Activated gamma-delta T cell treated with anti-CD3 and anti-CD28 coated beads, Interleukin-2, amount 50 U/mL, for 16 hours (primary cell): ENCODE results near the gene ADAMTS15.

ENCODE experiments used
- DNase-seq: peaks from one replicate; pipeline ENCODE4 v3.0.0-alpha.2; 2020; ENCODE audit warnings: low read depth

ADAMTS15 gene

DNA sequence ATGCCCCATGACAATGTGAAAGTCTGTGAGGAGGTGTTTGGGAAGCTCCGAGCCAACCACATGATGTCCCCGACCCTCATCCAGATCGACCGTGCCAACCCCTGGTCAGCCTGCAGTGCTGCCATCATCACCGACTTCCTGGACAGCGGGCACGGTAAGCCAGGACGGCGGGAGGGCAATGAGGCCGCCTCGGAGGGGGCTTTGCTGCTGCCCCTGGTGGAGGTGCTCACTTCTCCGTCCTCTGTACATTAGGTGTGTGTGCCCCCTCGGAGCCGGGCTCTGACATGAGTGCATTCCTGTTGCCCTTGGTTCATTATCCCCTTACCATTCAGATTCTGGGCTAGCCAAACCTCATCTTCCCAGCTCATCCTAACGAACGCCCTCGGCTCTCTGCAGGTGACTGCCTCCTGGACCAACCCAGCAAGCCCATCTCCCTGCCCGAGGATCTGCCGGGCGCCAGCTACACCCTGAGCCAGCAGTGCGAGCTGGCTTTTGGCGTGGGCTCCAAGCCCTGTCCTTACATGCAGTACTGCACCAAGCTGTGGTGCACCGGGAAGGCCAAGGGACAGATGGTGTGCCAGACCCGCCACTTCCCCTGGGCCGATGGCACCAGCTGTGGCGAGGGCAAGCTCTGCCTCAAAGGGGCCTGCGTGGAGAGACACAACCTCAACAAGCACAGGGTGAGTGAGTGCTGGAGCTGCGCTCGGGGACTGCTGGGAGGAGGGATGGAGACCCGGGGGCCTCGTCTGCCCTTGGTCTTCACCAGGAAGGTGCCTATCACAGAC, 13.8 kb downstream of the ADAMTS15 start:
- DNase-seq, result no peak

DNA sequence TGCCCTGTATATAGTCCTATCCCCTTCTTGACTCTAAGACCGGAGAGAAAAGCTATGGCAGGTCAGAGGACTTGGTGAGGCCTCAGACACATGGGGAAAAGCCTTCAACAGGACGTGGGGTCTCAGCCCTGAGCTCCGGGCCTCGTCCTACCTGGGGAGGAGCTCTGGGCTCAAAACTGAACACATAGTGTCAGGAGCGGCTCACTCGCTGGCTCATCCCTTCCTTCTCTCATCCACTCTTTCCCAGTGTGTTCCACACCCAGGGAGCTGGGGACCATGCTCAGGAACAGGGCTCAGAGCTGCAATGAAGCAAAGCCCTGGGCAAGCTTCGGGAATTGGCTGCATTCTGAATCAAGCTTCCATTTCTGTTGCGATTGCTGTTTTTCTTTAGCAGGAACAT, 14.5 kb downstream of the ADAMTS15 start:
- DNase-seq, result no peak

DNA sequence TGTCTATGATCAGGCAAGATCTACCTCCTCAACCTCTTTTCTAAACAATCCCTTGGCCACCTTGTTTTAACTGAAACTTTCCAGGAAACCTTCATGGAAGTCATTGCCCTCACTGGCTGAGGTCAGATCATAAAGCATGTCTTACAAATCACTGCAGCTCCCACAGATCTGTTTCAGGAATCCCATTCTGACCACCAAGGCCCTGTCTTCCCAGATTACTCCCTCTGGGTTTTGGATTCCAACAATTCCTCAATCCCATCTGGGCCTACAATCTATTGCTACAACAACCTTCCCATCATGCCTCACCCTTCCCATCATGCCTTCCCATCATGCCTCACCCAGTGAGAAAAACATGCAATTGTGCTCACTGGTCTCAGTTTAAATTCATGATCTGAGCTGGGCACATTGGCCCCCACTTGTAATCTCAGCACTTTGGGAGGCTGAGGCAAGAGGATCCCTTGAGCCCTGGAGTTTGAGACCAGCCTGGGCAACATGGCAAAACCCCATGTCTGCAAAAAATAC, 15.9 kb downstream of the ADAMTS15 start:
- DNase-seq, result no peak

DNA sequence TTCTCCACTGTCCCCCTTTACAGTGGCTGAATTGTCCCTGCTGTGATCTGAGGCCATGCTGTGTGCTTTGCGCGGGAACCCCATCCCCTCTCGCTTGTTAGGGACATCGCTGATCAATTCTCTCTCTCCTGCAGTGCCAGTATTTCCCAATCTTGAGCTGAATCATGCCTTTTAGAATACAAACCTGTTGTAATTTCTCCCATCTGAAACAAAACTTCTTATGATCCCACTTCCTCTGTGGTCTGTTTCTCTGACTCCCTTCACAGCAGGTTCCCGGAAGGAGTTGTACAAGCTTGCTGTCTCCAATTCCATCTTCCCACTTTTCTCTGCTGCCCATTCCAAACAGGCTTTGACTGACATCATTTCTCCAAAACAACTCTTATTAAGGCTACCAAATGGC, 16.8 kb downstream of the ADAMTS15 start:
- DNase-seq, result no peak

DNA sequence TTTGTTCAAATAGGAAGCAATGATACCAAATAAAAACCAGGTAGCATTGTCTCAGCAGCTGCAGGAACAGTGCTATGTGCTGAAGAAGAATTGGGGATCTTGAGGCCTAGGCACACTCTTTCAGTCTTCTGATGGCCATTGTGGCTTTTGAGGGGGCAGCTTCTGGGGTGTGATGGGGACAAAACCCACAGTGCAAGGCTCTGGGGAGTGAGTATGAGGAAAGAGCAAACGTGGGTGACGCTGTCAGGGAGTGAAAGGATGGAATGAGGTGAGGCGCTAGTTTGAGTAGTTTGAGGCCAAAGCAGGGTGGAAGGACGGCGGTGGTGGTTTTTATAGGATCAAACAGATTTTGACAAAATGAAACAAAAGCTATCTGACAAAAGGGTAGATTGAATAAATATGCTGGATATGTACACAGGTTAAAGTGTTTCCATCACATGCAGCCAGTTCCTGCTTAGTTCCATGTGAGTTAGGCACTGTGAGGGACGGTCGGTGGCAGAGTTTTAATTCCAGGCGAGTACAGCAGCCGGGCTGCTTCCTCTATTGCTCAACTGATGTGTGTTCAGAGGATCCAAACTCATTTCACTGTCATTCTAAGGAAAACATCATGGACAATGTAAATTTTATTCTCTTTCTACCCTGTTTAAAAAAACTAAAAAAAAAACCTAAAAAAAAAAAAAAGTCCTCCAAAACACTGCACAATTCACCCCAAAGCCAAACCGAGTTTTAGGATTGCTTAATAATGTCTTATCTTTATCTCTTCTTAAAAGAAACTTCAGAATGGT, 18.9 kb downstream of the ADAMTS15 start:
- no peak for DNase-seq

DNA sequence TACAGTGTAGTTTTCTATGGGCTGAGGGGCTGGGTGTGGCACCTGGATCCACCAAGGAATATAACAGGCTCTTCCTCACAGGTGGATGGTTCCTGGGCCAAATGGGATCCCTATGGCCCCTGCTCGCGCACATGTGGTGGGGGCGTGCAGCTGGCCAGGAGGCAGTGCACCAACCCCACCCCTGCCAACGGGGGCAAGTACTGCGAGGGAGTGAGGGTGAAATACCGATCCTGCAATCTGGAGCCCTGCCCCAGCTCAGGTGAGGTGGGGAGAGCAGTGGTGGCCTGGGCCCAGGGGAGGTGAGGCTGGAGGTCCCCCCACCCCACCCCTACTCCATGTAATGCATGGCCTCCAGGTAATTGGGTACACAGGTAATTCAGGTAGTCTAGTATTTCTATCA, 20.7 kb downstream of the ADAMTS15 start:
- DNase-seq, result no peak

DNA sequence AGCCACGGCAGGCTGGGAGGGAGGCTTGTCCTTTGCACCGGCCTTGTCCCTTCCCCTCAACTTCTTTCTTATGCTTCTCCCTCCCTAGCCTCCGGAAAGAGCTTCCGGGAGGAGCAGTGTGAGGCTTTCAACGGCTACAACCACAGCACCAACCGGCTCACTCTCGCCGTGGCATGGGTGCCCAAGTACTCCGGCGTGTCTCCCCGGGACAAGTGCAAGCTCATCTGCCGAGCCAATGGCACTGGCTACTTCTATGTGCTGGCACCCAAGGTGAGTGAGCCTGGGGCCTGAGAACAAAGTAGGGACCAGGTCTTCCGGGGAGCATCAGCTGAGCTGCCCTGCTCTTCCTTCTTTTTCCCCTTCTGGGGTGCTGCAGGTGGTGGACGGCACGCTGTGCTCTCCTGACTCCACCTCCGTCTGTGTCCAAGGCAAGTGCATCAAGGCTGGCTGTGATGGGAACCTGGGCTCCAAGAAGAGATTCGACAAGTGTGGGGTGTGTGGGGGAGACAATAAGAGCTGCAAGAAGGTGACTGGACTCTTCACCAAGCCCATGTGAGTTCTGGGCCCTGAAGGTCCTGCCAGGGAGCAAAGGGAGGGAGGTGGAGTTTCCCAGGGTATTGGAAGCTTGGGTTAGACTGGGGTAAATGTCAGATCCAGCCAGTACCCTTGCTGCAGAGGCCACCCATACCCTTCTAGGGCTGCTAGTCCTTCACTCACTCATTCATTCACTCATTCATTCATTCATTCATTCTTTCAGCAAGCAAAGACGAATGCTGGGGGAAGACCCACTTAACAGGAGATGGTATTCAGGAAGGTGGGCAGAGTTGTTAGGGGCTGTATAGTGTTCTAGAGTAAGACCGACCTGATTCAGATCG, 22.6 kb downstream of the ADAMTS15 start:
- no peak for DNase-seq

DNA sequence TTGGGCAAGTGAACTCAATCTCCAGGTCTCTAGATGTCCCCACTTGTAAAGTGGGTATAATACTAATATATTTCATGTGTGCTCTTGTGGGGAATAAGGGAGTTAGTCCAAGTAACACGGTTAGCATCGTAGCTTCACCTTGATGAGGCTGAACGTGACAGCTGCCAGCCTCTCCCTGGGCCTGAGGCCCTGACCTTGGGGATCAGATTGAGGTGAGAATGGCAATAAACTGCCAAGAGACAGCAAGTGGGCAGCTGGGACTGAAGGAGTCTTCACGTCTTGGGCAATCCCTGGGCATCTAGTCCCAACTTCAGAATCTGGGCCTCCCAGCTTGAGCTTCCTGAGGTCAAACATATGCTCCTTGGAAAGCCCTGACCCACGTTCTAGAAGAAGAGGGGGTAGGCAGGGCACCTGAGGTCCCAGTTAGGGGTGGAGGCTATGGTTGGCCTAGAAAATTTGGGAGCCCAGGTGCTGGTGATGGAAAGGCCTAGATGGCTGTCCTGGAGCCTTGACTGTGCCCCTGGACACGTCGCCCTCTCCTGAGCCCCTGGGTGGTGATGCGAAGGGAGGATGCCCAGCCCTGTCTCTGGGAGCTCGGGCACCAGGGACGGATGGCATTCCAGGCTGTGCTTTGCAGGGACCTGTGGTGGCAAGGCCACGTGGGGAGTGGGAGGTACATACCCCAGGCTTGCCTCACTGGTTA, 23.4 kb downstream of the ADAMTS15 start:
- DNase-seq, result no peak

DNA sequence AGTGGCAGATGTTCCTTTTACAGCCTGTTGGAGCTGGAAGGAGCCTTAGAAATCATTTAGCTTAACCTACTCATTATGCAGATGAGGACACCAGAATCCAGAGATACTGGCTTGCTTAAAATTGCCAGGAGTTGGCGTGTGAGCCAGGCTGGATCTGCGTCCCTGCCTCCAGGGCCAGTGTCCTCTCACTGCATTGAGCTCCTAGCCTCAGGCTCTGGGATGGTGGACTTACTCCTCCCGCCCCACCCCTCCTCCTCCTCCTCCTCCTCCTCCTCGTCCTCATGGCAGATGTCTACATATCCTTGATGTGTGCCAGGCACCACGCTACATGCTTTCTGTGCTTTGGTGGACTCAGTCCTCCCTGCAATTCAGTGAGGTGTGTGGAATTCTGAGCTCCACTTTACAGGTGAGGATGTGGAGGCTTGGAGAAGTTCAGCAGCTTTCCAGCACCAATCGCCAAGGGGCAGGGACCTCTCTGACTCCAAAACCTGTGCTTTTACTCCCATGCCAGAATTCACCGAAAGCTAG, 24.1 kb downstream of the ADAMTS15 start:
- no peak for DNase-seq

DNA sequence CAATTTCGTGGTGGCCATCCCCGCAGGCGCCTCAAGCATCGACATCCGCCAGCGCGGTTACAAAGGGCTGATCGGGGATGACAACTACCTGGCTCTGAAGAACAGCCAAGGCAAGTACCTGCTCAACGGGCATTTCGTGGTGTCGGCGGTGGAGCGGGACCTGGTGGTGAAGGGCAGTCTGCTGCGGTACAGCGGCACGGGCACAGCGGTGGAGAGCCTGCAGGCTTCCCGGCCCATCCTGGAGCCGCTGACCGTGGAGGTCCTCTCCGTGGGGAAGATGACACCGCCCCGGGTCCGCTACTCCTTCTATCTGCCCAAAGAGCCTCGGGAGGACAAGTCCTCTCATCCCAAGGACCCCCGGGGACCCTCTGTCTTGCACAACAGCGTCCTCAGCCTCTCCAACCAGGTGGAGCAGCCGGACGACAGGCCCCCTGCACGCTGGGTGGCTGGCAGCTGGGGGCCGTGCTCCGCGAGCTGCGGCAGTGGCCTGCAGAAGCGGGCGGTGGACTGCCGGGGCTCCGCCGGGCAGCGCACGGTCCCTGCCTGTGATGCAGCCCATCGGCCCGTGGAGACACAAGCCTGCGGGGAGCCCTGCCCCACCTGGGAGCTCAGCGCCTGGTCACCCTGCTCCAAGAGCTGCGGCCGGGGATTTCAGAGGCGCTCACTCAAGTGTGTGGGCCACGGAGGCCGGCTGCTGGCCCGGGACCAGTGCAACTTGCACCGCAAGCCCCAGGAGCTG, 24.8 kb downstream of the ADAMTS15 start:
- DNase-seq, result no peak

DNA sequence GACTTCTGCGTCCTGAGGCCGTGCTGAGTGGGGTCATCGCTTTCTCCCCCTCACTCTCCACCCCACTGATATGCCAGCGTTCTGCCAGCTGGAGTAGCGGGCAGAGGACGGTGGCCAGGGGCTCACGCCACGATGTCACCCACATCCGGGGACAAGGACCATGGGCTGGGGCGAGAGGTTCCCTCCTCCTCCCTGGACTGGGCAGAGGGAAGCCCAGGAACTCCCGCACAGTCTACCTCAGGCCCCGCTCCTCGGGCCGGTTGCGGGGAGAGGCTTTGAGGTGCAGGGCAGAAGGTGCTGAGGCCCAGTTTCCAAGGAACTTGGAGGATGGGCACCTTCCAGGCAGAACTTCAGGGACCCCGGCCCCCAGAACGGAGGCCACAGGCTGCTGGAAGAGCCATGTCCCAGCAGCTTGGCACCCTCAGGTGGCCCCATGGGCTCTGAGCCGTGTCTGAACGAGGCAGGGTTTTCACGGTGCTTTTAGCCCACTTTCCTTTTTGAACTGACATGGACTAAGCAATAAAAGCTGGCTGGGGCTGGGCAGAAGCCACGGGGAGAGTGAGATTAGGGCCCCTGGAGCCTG, 25.4 kb downstream of the ADAMTS15 start:
- DNase-seq, result no peak

DNA sequence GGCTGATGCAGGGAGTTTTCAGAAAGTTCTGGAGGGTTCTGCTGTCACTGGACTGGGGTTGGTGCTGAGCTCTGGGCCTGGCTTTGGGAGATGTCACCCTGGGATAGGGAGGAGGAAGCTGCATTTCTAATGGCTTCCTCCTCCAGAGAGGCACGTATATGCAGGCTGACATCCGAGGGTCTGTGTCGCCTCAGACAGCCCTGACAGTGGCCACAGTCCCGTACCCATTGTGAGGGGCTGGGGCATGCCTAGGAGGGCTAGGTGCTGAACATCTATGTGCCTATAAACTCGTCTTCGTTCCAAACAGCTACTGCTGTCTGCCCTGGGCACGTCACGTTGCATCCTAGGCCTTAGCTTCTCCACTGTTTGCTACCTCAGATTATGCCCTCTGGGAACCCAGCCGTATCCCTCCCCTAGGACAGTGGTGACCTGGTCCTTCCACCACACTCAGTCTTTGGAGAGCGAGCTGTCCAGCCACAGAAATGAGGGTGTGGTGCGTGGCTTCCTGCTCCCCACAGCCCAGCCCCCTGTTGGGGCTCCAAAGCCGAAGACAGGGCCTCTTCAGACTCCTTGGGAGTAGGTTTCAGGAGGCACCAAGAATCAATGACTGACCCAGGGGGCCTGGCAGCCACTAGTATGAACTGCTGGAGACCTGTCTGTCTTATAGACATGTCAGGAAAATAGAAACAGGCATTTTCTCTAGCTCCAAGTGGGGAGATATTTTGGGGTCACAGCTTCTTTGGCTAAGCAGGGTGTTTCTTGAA, 26.4 kb downstream of the ADAMTS15 start:
- DNase-seq, result no peak

DNA sequence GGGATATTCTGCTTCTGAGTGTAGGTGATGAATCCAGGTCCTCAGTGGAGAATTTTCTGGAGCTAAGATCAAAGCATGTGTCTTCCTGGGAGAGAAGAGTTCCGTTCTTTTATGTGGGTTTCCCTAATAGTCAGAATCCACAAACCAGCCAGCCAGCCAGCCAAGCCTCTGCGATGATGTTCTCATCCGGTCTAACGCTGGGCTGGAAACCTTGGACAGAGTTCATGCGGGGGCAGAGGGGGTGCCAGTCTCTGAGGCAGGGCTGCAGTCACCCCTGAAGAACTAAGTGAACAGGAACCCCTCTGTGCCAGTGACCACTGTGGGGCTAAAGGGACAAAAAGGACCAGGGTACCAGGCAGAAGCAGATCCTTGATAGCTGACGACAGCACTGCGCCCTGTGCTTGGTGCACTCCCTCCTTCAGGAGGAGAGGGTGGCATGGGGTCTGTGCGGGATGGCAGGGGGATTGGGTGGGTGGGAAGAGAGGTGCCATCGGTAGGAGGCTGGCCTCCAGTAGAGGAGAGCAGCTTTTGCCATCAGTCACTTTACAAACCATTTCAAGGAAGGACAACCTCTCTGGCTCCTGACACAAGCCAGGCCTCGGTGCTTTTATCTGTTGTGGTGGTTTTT, 27.1 kb downstream of the ADAMTS15 start:
- no peak for DNase-seq

DNA sequence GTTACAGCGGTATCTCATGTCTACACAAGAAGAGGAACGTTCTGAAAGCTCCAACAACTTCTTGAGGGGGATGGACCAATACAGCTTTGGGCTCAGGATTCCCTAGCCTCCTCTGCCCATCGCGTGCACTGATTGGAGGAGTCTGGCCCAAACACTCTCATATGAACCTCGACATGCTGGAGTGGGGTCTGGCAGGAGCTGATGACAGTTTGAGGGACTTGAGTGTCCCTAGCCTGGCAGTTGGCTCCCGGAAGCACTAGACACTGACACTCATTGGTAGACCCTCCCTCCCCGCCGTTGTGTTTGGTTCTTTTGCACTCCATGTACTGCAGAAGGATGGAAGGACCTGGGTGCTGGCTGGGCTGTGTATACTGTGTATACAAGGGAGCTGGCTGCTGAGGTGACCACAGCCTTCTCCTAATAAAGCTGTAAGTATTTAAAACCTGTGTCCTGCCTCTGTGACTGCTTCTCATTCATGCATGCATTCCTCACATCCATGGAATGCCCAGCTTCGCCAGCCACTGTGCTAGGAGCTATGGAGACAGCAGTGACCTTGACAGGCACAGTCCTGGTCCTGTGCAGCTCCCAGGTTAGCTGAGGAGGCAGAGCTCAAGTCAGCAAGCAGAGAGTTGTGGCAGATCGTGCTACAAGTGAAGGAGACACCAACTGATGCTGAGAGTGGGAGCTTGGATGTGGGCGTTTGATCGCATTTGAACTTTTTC, 27.9 kb downstream of the ADAMTS15 start:
- no peak for DNase-seq

DNA sequence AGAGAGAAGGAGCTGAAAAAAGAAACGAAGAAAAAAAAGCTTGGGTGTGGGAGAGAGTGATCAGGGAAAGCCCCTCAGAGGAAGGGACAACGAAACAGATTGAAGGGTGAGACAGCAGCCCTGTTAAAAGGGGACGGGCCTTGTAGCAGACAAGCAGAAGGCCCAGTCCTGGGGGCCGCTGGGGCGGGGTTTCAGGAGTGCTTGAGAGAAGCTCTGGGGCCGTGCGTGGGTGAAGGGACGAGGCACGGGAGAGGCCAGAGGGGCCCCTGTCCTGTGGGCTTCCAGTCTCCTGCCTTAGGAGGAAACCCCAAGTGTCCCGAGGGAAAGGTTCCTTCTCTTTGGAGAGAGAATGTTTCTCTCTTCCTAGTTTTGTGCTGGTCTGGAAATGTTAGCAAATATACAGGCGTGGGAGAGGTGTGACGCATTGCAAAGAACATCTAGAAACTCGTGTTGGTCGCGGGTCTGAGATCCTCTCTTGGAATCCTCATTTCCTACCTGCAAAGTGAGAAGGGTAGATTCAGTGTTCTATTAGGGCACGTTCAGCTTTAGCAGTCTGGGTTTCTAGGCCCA, 28.6 kb downstream of the ADAMTS15 start:
- no peak for DNase-seq

DNA sequence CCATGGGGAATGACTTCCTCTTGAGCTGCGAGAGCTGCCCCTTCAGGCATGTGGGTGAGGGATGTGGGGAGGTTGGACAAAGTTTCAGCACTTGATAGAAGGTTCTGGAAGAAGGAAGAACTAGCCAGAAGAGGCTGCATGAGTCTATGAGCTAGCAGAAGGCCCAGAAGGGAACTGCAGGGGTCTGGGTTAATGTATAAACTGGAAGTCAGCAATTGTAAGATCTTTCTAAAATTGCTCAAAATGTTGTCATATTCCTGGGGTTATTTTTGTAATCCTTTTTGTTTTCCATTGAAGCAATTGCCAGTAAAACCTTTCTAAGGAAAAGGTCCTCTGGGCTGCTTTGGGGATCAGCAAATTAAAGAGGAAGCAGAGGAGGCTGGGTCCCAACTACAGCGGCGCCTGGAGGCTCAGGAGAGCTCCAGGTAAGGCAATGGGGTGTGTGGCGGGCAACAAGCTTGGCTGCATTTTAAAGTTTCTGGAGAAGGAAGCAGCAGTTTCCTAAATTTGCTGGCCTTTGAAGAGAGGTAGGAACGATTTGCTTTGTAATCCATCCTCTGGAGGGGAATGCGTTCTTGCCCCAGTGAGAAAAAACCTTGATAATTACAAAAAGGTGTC, 29.2 kb downstream of the ADAMTS15 start:
- DNase-seq, result no peak

DNA sequence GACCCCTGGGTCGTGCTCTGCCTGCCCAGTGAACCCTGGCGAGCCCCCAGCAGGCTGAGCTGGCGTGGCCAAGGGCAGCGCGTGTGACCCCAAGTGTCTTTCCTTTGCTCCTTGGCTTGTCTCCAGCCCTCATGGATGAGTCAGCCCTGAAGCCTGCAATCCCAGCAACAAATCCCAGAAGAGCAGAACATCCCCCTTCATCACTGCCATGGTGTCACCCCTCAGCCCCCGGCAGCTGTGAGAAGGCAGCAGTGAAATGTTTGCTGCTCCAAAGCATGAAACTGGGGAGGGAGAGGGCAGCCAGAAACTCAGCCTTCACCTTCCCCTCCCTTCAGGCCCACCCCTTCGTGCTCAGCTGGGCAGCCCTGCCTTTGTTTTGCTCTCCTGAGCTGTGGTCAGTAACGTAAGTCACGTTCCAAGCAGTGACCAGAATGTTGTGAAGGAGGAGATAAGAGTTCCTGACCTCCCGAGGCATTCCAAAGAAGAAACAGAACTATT, 29.8 kb downstream of the ADAMTS15 start:
- no peak for DNase-seq
